ENCODE measurements around the gene CDC23. TPM values are rescaled to one million over a fixed set of nuclear protein-coding genes. Genes with fewer than 3 reads are reported as not detected.

The CDC23 gene
- total and polyA plus RNA-seq, 10 of the 15 experiments (the other 5 are each of a cell fraction or from before 2014, with no cell fraction given) = 37.1 to 66.1 (median 48.6) TPM

DNA sequence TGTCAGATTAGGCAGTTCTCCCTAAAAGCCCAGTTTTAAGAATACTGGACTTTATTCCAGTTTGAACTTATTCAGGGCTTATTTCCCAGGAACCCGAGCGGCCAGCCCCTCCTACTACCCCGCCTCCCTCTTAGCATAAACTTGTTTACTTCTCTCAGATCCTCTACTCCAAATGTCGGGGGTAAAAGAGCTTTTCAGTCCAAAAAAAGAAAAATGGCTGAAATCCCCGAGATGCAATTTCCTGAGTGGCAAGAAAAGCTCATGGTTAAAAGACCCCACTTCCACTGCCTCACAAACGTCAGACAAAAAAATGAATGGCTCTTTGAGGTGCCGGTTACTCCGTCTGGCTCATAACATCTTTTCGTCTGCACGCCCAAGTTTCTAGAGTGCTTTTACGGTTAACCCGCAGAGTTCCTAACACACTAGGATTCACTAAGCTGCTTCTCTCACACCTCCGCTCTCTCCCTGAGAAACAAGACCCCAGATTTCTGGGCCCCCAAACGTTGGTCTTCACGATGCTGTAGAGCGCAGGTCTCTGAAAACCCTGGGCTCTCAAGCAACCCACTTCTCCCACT lies 35.1 kb downstream of the CDC23 start:
- ChIA-PET CTCF (interaction anchor here (0.8 to 6.5 kb wide), 10 partner anchors 8 to 271 kb away, joined by 3 to 46 read pairs (median 4); partner anchors contain the start of gene KDM3B), SMC1A (ENCODE audit: uncharacterized antibody, unreplicated experiment) (interaction anchor here (0.5 to 3.6 kb wide), 15 partner anchors 8 to 370 kb away, joined by 3 to 20 read pairs (median 5); partner anchors contain the start of genes CDC23 and FAM53C), POLR2A (interaction anchor here (0.8 to 2.6 kb wide), 6 partner anchors 35 to 365 kb away, joined by 3 to 9 read pairs (median 5); partner anchors contain the start of genes CDC23, EGR1, ETF1 and FAM53C), RAD21 (ENCODE audit: unreplicated experiment) (interaction anchor here (0.8 to 3.5 kb wide), 6 partner anchors 35 to 287 kb away, joined by 3 to 12 read pairs (median 5); partner anchors contain the start of genes CDC23, CDC25C and EGR1)
- WGBS (ENCODE audit: insufficient coverage, insufficient replicate concordance, low lambda C conversion rate, missing lambda C conversion rate) = under 1% methylated on average over 16 of the region's 16 CpGs
- H3K4me1 ChIP-seq (ENCODE audit: control insufficient read depth, insufficient read depth, low read length) = no peaks in the 10 kb centered on the region; the same call in 1 of the 2 replicates
- peak; percentile 41 for FAIRE-seq
- H3K79me2 ChIP-seq (ENCODE audit: control insufficient read depth, insufficient read depth, low read length) = peaks cover 34% of the 10 kb centered on the region
- intact Hi-C loops (cut with micrococcal nuclease; ENCODE audit: unreplicated experiment) (loop anchor here (2.0 to 5.0 kb wide), 2 partner anchors 159 to 175 kb away; partner anchors contain the start of genes FAM53C and KDM3B), in situ Hi-C loops (cut with MboI) (loop anchor here (25.0 kb wide), 1 partner anchor 334 kb away; no protein-coding TSS in a partner anchor)
- peak overlapping the region; percentile 81 for H3K4me2 ChIP-seq (ENCODE audit: control insufficient read depth, insufficient read depth)
- no peaks in the 10 kb centered on the region for H3K27me3 ChIP-seq (replicated peaks in 1 of 2; ENCODE audit: control insufficient read depth in 2 of 2, insufficient read depth in 2 of 2, low read length in 1 of 2)
- no peaks in the 10 kb centered on the region for H4K20me1 ChIP-seq (ENCODE audit: control insufficient read depth, insufficient read depth)
- H2AFZ ChIP-seq (ENCODE audit: control insufficient read depth, low read depth, low read length) = peak overlapping the region; percentile 100
- peak overlapping the region; percentile 97 for H3K27ac ChIP-seq (ENCODE audit: control insufficient read depth, insufficient read depth)
- H3K9me3 ChIP-seq (replicated peaks; ENCODE audit: control insufficient read depth, insufficient read depth, low read length) = no peaks in the 10 kb centered on the region
- peak; percentile 61 for ATAC-seq
- peaks cover 11 to 14% of the 10 kb centered on the region in 2 experiments for H3K36me3 ChIP-seq (ENCODE audit: control insufficient read depth in 2 of 2, insufficient read depth in 2 of 2, low read length in 1 of 2)
- peak overlapping the region; percentile 97 for H3K4me3 ChIP-seq
- peak overlapping the region; percentile 93 for H3K9ac ChIP-seq (ENCODE audit: control insufficient read depth, insufficient read depth, low read length)
- BruUV-seq (replicated peaks) = TSS peak; percentile 89
- no peak for DNase-seq (ENCODE audit: low read depth, low spot score)
- TF ChIP-seq DPF2 (IDR thresholded peaks at IDR 0.05) (0 out of 2 replicates have a peak, but pooled peaks have one; percentile 20), SMARCA5 (IDR thresholded peaks at IDR 0.05) (0 out of 2 replicates have a peak, but pooled peaks have one; percentile 69), POLR2AphosphoS5 (IDR thresholded peaks at IDR 0.05; ENCODE audit: low read length) (no peak), HDAC2 (IDR thresholded peaks at IDR 0.05) (no peak), MTA3 (IDR thresholded peaks at IDR 0.05; ENCODE audit: borderline replicate concordance, low read length) (0 out of 2 replicates have a peak, but pooled peaks have one; percentile 23), POU2F2 (IDR thresholded peaks at IDR 0.05; ENCODE audit: borderline replicate concordance, low read depth, low read length) (peak; percentile 79; the same call in 2 of the 3 replicates), CREM (IDR thresholded peaks at IDR 0.05; ENCODE audit: low read depth) (no peak), PAX8 (IDR thresholded peaks at IDR 0.05) (no peak), NKRF (conservative IDR thresholded peaks at IDR 0.05) (peak; percentile 95), TARDBP (IDR thresholded peaks at IDR 0.05; ENCODE audit: borderline replicate concordance) (peak; percentile 38; the same call in 1 of the 2 replicates), MYB (IDR thresholded peaks at IDR 0.05; ENCODE audit: borderline replicate concordance, low read depth, low read length) (no peak)
- TF ChIP-seq, protein P1, sequence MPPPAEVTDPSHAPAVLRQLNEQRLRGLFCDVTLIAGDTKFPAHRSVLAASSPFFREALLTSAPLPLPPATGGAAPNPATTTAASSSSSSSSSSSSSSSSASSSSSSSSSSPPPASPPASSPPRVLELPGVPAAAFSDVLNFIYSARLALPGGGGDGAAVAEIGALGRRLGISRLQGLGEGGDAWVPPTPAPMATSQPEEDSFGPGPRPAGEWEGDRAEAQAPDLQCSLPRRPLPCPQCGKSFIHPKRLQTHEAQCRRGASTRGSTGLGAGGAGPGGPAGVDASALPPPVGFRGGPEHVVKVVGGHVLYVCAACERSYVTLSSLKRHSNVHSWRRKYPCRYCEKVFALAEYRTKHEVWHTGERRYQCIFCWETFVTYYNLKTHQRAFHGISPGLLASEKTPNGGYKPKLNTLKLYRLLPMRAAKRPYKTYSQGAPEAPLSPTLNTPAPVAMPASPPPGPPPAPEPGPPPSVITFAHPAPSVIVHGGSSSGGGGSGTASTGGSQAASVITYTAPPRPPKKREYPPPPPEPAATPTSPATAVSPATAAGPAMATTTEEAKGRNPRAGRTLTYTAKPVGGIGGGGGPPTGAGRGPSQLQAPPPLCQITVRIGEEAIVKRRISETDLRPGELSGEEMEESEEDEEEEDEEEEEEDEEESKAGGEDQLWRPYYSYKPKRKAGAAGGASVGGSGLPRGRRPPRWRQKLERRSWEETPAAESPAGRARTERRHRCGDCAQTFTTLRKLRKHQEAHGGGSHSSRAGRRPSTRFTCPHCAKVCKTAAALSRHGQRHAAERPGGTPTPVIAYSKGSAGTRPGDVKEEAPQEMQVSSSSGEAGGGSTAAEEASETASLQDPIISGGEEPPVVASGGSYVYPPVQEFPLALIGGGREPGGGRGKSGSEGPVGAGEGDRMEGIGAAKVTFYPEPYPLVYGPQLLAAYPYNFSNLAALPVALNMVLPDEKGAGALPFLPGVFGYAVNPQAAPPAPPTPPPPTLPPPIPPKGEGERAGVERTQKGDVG (CRISPR knock-in tag; IDR thresholded peaks at IDR 0.05) = no peak
- TF ChIP-seq, protein P2, sequence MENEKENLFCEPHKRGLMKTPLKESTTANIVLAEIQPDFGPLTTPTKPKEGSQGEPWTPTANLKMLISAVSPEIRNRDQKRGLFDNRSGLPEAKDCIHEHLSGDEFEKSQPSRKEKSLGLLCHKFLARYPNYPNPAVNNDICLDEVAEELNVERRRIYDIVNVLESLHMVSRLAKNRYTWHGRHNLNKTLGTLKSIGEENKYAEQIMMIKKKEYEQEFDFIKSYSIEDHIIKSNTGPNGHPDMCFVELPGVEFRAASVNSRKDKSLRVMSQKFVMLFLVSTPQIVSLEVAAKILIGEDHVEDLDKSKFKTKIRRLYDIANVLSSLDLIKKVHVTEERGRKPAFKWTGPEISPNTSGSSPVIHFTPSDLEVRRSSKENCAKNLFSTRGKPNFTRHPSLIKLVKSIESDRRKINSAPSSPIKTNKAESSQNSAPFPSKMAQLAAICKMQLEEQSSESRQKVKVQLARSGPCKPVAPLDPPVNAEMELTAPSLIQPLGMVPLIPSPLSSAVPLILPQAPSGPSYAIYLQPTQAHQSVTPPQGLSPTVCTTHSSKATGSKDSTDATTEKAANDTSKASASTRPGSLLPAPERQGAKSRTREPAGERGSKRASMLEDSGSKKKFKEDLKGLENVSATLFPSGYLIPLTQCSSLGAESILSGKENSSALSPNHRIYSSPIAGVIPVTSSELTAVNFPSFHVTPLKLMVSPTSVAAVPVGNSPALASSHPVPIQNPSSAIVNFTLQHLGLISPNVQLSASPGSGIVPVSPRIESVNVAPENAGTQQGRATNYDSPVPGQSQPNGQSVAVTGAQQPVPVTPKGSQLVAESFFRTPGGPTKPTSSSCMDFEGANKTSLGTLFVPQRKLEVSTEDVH (IDR thresholded peaks at IDR 0.05; ENCODE audit: low read depth, partially characterized antibody) = no peak
